Effector CD8-positive, alpha-beta T cell (primary cell): ENCODE measurements around the gene MPP2.
A peak's percentile ranks its signal among the peaks of the same experiment; 100 is the strongest.
"Not testable (repeated sequence)": the region's sequence is repeated elsewhere in the genome, so short reads cannot be mapped to it uniquely, and the experiment has no call there.

Experiments used
- DNase-seq: peaks from one replicate; lab custom pipeline; 2025; lab: John Stamatoyannopoulos, UW

The MPP2 gene

DNA sequence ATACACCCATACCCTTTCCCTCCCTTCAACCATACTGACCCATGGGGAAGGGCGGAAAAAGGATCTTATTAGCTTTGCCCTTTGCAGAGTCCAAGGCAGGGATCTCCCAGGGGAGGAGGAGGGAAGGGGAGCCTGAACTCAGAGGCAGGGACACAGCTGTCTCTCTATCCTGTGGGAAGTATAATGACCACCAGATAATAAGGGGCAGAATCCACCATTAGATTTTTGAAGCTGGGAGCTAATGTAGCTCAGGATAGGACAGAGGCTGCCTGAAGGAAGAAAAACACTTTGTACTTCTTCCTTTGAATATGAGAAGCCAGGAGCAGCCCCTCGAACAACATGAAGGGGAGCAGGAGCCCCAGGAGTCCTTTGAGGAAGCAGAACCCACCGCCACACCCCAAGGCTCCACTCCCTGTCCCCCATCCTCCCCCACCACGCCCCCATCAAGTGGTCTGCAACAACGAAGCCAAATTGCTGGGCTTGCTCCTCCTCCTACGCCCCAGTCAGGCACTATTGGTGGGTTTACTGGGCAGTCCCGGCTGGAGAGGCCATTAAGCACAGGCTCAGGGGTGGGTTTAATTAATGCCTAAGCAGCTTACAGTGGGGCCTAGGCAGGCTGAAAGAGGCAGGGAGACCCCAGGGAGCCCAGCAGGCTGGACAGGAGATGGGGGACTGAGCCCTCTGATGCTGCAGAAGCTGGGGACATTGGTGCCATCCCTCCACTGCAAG, 5.3 kb downstream of the MPP2 start:
- no peak for DNase-seq

DNA sequence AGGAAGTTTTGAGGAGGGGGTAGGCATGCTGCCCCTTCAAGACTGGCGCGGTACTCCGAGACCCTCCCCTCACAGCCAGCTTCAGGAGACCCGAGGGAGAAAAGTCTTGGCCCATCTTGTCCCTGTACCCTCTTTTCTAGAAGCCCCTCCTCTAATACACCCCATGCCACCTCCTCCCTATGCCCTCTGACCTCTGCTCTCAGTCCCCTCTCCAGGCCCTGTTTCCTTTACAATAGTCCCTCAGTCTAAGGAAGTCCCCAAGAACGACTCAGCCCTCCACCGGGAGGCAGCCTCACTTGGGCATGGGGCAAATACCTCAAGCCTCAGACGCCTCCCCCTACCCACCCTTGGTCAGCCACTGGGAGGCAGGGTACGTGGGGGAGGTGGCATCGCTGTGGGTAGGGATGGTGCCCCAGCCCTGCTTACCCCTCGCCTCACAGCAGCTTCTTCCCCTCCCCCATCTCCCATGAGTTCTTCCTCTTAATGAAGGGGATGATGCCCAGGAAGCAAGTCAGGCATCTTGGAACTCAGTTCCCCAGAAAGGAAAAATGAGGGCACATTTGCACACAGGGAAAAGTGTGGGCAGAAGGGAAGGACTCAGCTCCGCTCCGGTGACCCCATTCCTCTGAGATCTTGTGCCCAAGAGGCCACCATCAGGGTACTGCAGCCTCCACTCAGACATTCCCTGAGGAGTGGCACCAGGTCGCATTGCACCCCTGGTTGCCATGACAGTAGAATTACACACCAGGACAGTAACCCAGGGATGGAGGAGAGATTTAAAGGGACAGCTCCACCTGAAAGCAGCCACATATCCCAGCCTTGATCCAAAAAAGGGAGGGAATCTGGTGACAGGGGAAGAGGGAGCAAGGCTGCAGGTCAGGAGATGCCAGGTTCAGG, 6.2 kb downstream of the MPP2 start:
- DNase-seq: no peak

DNA sequence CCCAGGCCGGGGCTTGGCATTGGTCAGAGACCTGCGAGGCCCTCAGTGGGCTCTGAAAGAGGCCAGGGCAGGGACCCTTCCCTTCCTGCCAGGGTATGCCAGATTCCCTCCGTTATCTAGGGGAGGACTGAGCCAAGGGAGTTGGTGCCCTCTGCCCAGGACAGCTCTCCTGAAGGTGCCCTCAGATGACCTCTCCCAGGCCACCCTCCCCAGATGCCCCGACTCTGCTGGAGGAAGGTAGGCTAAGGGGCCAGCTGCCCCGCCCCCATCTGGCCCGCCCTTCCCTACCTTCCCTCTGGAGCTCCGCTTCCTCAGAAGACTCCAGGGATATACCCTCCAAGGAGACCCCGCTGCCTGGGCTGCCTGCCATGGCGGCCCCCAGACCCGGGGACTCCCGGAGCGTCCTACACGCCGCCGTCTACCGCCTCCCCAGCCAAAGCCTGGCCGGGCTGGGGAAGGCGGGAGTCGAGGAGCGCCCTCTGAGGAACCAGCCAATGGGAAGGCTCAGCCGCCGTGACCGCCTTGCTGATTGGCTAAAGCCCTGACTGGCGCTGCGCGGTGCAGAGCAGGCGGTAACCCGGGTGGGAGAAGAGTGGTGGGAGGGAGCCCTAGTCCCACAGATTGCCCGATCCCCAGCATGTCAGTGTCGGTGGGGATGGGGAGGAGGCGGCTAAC, 7.0 kb downstream of the MPP2 start:
- peak; percentile 73 for DNase-seq

DNA sequence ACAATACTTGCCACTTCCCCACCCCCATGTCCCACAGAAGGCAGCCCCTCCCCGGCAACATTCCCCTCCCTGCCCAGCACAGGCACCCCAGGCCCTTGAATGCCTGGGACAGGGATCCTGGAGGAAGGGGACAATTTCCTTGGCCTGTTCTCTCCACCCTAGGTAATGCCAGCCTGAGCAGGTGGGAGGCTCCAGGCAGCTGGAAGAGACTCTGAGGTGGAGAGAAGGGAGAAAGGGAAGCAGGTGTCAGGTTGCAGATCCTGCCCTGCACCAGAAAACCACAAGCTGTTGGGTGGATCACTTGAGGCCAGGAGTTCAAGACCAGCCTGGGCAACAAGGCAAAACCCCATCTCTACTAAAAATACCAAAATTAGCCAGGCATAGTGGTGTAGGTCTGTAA, 8.9 kb downstream of the MPP2 start:
- no peak for DNase-seq

DNA sequence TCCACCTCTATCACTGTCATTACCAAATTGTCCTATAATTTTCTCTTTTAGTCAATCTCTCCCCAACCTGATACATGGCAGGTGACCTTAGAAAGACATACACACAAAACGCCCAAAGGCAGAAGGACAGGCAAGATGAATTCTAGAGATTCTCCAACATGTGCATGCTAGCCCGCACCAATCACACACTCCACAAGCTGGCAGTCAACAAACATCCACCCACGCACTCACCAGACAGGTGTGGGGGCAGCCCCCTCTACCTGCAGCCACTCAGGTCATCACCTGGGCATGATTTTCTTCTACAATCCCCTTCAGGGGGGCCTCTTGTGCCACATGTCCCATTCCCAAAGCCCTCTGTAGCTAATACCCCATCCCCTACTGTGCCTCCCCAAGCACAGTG, 9.5 kb downstream of the MPP2 start:
- no peak for DNase-seq

DNA sequence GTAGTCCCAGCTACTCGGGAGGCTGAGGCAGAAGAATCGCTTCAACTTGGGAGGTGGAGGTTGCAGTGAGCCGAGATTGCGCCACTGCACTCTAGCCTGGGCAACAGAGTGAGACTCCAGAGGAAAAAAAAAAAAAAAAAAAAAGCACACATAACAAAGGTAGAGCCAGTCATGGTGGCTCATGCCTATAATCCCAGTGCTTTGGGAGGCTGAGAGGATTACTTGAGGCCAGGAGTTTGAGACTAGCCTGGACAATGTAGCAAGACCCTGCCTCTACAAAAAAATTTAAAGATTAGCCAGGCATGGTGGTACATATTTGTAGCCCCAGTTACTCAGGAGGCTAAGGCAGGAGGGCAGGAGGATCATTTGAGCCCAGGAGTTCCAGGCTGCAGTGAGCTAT, 12.8 kb downstream of the MPP2 start:
- not testable (repeated sequence) for DNase-seq

DNA sequence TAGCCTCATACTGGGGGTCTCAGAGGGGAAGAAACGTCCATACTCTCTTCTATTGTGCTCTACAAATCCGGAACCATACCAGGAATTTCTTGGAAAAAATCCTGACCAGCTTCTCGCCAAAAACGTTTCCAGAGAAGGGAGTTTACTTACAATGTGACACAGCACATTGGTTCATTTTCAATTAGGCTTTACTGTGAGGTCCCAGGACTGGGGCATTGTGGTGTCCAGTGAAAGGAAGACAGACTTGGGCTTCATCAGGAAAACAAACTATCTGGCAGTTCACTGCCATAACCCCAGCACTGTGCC, 14.7 kb downstream of the MPP2 start:
- DNase-seq: no peak

DNA sequence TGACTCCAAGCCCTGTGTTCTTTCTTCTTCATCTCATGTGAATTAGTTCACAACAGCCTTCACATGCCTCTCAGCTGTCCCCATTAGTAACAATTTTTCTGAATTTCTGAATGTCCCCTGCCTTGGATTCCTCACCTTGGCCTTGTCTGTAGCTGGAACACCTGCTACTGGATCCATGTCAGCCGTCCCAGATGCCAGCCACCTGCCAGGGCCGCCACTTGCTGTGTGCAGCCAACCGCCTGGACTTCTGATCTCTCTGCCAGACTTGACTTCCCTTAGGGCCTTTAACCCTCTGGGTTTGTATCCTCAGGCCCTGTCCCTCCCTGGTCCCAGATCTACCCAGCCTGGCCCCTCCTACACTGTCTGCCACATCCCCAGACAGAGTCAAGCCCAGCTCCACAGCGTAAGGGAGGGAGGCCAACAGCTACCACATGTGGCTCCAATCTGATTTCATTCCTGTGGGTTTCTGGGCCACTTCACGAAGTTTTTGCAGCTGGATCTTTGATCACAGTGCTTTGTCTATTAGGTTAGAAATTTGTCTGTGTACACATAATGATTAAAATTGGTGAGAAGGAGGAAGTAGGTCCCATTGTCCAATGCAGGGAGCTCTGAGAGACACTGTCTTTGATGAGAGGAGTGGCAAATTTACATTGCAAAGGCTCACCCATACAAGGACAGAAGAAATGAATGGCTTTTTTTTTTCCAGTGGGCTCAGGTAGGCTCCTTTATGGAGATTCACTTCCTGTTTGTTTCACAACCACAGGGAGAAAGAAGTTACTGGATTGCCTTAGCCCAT, 15.3 kb downstream of the MPP2 start:
- DNase-seq: no peak

DNA sequence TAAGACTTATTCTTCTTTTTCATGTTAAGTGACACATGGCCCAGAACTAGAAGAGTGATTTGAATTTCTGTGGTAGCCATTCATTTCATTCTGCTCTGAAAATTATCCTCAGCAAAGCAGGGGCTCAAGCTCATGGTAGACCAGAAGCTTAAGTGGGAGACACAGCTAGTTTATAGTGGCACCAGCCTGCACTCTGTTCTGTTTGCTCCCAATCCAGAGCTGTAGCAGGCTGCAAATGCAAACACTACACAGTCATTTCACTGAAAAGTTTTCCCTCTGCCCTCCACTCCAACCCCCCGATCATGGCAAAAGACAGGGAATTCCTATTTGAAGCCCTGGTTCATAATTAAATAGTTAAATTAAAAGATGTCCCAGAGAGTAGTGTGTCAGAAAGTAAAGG, 17.1 kb downstream of the MPP2 start:
- DNase-seq: no peak

DNA sequence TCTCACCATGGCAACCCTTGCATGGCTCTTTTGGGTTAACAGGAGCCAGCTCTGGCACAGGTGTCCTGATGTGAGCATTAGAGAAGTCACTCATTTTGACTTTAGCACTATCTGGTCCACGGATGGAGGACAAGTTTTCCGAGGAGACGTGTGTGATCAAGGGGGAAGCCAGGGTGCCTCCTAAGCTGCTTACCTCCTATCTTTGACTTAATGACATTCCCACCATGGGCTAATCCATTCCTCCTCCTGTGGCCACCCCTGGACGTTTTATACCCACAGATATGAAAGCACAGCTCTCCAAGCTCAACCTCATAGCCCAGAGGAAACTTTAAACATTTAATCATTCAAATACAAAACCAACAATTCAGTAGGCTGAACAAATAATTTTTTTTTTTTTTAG, 18.8 kb downstream of the MPP2 start:
- no peak for DNase-seq

DNA sequence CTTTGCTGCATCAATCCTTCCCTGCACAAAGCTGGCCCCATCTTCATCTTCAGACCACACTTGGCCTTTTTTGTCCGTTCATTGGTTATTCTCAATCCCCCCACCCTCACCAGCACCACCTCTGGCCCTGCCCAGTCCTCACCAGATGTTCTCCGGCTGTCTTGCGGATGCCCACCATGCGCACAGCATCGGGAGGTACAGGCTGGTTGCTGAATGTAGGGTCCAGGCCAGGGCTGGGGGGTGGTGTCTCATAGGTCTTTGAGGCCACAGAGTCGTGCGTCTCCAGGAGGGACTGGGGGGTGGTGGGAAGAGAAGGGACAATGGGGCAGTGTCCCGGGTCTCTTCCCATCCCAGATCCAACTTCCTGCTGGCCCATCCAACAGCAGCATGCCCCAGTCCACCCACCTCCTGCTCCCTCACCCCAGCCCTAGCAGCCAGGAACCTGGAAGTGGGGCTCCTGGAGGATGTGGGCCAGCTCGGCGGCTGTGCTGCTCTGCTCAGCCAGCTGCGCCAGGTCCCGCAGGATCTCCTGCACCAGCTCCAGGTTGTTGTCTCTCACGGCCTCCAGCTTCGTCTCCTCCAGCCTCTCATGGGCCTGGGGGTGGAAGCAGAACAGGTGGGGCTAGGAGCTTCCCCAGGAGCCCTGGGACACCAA, 24.4 kb downstream of the MPP2 start:
- DNase-seq: no peak

DNA sequence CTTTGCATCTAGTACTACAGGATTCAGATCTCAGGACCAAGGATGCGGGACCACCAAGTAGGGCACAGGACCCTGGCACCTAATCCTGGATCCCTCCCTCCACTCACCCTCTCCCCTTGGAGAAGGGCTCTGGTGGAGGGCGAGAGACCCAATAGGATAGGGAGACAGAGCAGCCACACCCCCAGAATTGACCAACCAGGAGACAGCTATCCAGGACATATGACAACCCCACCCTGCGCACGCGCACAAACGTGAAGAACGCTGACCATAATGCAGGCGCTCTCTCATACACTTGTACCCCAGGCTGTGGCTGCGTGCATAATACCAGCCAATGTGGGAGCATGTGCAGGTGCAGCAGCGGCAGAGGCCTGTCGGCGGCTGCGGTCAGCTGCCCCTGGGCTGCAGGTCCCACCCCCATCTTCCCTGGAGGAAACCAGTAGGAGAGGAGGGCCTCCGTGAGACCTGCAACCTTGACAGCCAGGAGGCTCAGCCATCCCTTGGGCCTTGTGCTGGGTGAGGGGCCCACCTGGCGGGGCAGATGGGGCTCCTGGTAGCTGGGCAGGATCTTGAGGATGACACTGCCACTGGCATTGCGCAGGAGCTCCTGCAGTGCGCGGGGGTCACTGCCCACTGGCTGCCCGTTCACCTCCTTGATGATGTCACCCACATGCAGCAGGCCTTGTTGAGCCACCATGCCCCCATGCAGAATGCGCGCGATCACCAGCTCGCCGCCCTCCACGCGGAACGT, 25.4 kb downstream of the MPP2 start:
- no peak for DNase-seq

DNA sequence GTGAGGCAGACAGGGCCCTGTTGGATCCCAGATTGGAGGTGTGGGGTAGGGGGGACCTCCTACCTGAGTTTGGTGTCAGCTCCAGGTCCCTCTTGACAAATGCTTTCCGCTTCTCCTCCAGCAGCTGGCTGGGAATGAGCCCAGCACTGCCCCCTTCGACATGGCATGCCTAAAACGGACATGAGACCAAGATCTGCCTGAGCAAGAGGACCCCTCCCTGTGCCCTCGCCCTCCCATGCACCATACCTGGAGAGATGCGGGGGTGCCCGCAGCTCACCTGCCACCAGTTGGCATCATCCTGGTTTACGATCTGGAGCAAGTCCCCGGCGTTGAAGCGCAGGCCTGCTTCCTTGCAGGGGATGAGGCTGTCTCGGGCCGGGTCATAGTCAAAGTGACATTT, 26.2 kb downstream of the MPP2 start:
- DNase-seq: no peak

DNA sequence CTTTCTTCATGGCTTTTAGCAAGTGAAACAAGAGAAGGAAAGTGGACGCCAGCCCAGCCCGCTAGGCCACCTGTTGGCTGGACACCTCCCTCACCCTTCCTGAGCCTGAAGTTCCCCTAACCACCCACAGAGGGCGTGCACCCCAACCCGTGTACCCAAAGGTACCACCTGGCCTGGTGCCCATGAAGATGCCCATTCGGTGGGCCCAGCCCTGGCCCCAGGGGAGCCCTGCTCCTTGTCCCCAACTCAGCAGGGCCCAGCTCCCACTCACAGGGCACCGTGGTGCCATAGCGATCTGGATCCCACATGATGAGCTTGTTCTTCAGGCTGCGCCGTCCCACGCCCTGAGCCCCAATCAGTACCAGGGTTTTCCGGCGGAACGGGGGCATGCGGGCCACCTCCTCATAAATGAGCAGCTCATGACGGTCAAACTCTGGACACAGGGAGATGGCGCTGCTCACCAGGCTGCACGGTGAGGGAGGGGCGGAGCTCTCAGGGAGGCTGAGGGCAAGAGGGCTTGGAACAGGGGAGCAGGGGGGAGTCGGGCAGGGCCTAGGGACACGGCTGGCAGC, 26.8 kb downstream of the MPP2 start:
- peak; percentile 17 for DNase-seq

DNA sequence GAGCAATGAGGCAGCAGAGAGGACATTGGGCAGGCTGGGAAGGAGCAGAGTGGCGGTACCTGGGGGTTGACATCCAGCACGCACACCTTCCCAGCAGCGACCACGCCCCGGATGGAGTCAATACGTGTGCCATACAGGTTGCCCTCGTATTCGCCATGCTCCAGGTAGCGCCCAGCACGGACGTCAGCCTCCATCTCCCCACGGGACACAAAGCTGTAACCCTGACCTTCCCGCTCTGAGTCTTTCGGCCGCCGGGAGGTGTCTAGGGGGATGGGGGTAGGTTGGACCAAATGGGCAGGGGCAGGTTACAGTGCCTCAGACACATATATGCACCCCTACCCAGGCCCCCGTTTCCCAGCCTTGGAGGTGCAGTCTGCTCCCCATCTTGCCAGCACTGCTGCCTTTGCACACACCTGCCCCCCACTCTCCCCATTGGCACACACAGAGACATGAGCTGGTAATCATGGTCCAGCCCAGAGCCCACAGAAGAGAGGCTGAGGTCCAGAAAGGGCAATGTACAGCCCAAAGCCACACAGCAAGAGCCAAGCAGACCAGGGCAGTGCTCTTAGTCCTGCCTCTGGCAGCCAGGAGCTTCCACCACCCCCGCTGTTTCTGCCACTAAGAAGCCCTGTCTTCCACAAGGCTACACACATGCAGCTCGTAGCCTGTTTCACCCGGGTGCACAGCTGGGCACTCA, 27.5 kb downstream of the MPP2 start:
- DNase-seq: no peak

DNA sequence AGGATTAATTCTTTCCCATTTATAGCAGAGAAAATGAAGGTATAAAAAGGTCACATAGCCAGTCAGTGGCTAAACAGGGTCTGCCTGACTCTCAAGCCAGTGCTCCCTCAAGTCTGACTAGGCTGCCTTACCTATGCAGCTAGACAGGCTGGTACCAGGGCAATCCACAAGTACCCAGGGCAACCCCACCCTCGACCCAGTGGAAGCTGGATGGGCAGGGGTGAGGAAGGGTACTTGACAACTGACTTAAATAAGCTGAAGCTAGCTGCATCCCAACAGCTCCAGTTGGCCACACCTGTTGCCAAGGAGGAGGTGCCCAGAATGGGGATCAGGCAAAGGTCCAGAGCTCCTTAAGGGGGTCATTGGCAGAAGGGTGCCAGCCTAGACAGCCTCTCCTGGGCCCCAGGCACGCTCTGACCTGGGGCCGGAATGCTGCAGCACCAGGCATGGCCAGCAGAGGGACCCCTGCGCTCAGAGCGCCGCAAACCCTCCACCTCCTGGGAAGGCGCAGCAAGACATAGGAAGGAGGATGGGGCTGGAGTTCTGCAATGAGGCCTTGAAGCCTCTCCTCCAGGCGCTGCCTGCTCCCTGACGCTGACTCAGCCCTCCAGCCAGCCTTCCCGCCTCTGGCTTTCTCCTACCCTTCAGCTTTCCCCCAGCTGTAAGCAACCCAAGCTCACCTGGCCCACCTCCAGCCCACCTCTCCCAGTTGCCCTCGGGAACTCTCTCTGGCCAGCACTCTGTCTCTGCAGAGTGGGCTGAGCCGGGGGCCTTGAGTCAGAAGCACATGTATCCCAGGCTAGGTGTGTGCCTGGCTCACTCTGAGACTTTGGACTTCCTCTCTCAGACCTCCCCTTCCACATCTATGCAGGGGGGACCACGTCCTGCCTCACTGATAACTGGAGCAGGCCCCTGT, 28.8 kb downstream of the MPP2 start:
- DNase-seq: peak; percentile 51

DNA sequence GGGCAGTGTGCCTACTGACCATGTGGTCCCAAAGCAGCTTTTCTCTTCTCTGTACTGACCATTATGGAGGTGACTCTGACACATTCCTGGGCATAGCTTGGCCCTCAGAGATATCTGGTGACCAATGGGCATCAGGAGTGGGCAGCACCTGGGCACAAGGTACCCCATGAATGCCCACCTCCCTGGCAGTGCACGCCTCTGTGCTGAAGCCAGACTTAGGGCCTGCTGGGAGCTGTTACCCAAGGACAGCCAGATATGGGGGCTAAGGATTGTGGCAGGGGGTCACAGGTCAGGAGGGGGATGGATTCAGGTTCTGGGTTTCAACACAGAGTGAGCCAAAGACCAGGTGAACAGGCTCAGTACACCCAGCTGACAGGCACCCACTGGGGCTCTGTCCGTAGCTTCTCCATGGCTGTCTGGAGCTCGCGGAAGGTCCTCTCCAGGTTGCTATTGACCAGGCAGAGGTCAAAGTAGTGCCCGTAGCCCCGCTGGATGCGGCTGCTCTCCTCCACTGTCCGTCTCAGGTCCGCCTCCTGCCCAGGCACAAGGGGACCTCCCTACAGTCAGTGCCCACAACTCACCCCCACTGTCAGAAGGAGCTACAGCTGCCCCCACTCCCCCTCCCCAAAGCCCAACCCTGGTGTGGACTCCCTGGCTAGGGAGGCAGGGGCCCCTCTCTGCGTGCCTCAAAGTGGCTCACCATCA, 29.7 kb downstream of the MPP2 start:
- no peak for DNase-seq

DNA sequence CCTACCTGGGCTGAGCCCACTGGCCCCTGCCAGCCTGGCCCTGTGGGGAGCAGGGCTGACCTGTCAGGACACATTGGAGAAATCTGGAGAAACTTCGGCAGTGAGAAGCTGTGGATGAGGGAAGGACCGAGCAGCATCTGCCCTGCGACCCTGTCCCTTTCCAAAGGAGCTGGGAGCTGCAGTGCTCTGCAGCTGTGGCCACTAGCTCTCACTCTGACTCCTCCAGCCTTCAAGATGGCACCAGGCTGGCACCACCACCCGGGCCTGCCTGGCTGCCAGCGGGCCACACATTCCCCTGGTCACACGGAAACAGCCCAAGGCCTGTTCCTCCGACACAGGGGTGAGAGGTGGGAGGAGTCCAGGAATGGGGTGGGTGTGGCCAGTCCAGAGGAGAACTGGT, 30.3 kb downstream of the MPP2 start:
- no peak for DNase-seq
